Neural cell (in vitro differentiated cells): Measurements from ENCODE around the gene RALGAPB.

ENCODE experiments used
- CTCF ChIP-seq: fragments of 450-650 bp; IDR thresholded peaks from 2 replicates; pipeline ENCODE4 v1.5.1; 2014; ENCODE audit warnings: antibody characterized with exemption, mild to moderate bottlenecking, moderate library complexity; ENCODE audit not compliant: poor library complexity, severe bottlenecking
- EP300 ChIP-seq: fragments of 450-650 bp; conservative IDR thresholded peaks from 2 replicates; pipeline ENCODE4 v1.6.1; 2014; ENCODE audit warnings: antibody characterized with exemption, mild to moderate bottlenecking, moderate library complexity; ENCODE audit not compliant: poor library complexity, severe bottlenecking
- EZH2 ChIP-seq: fragments of 200-600, 300-800 bp; shearing (Covaris generic), sonication (generic); IDR thresholded peaks from 2 replicates; pipeline ENCODE4 v1.6.1; 2014; ENCODE audit warnings: antibody characterized with exemption, low read length, borderline replicate concordance, mild to moderate bottlenecking; ENCODE audit not compliant: insufficient read depth, poor library complexity, severe bottlenecking
- MXI1 ChIP-seq: fragments of 450-650 bp; conservative IDR thresholded peaks from 2 replicates; pipeline ENCODE4 v1.6.1; 2014; ENCODE audit warnings: antibody characterized with exemption, mild to moderate bottlenecking; ENCODE audit not compliant: poor library complexity, severe bottlenecking
- POLR2AphosphoS5 ChIP-seq: IDR thresholded peaks from 2 replicates; pipeline ENCODE4 v1.6.1; 2012
- RAD21 ChIP-seq: fragments of 450-650 bp; conservative IDR thresholded peaks from 2 replicates; pipeline ENCODE4 v1.6.1; 2014; ENCODE audit warnings: antibody characterized with exemption, mild to moderate bottlenecking, moderate library complexity
- REST ChIP-seq: IDR thresholded peaks from 2 replicates; pipeline ENCODE4 v1.6.1; 2012; ENCODE audit warnings: borderline replicate concordance
- TAF1 ChIP-seq: IDR thresholded peaks from 2 replicates; pipeline ENCODE4 v1.6.1; 2012; ENCODE audit warnings: low read depth

- TF ChIP-seq EZH2 (no peak), CTCF (no peak), REST (no peak), EP300 (no peak), POLR2AphosphoS5 (no peak), TAF1 (no peak), RAD21 (no peak), MXI1 (no peak)
Measured at GRCh38 chr20:38485041-38485440, 12.4 kb downstream of the RALGAPB start.
